HepG2 (cell line): ENCODE results near the gene XPR1. TPM values are rescaled to one million over a fixed set of nuclear protein-coding genes. Genes with fewer than 3 reads are reported as not detected.

Experiments
- ATAC-seq: fragments of 200-7000 bp; cut with Tn5 transposase; 3 replicates; pipeline ENCODE4 v1.9.1; 2020; ENCODE audit warnings: mild to moderate bottlenecking, moderate library complexity
- BruUV-seq: library from RNA; stranded (reverse); fragments of 400-500 nt; replicated peaks from 2 replicates; lab custom pipeline; 2021; lab: Mats Ljungman, UMichigan
- CTCF ChIA-PET: fragments of 300-600 bp; formaldehyde crosslinking; extraction: SDS; loops from one replicate; lab custom pipeline; 2021; ENCODE audit warnings: low total read pairs, inconsistent platforms, low intra/inter-chr PET ratio; lab: Yijun Ruan, JAX
- POLR2A ChIA-PET: fragments of 350-600 bp; sonication (Branson Sonifier 250); formaldehyde crosslinking; loops from one replicate; lab custom pipeline; 2020; ENCODE audit warnings: antibody characterized with exemption, inconsistent platforms; lab: Yijun Ruan, JAX
- DNase-seq: peaks from one replicate; pipeline ENCODE4 v3.0.0-alpha.2; 2015; ENCODE audit warnings: low spot score
- FAIRE-seq: peaks from 3 replicates; lab custom pipeline; 2011; peaks lifted over from hg19 to GRCh38; lab: Jason Lieb, UNC
- H2AFZ ChIP-seq: one replicate; pipeline ENCODE4 v1.6.1; 2011; ENCODE audit warnings: low read length, inconsistent platforms
- H3K27ac ChIP-seq: fragments of 300-600 bp; 3 replicates; pipeline ENCODE4 v1.8.0; 2011; ENCODE audit warnings: mixed run types, mild to moderate bottlenecking, mixed read lengths, low read length, inconsistent platforms; ENCODE audit not compliant: insufficient read depth; ENCODE audit errors: extremely low read length
- H3K27me3 ChIP-seq, 2 experiments: fragments of 200-600 bp in 1 of 2; 2 replicates in 1 of 2; 3 replicates in 1 of 2; pipeline versions ENCODE4 v1.6.0 to v1.8.0; 2011; ENCODE audit warnings: low read length in 2 of 2, mild to moderate bottlenecking in 2 of 2, moderate library complexity in 2 of 2, inconsistent platforms in 1 of 2; ENCODE audit not compliant: insufficient read depth in 2 of 2, control insufficient read depth in 1 of 2
- H3K36me3 ChIP-seq, 2 experiments: fragments of 200-600 bp in 1 of 2; replicated peaks in 1 of 2; 2 replicates in 1 of 2; 3 replicates in 1 of 2; pipeline versions ENCODE4 v1.5.1 to v1.8.0; 2011; ENCODE audit warnings: low read length in 2 of 2, inconsistent platforms in 1 of 2; ENCODE audit not compliant: insufficient read depth in 2 of 2, control insufficient read depth in 1 of 2
- H3K4me1 ChIP-seq: 2 replicates; pipeline ENCODE4 v1.5.1; 2012; ENCODE audit warnings: low read length, inconsistent platforms; ENCODE audit not compliant: insufficient read depth
- H3K4me2 ChIP-seq: 2 replicates; pipeline ENCODE4 v1.6.0; 2011; ENCODE audit warnings: low read depth, low read length, inconsistent platforms
- H3K4me3 ChIP-seq, 3 experiments: fragments of 200-600 bp in 1 of 3; sonication (generic), shearing (Covaris generic) in 1 of 3; replicated peaks in 1 of 3; 2 replicates each; pipeline ENCODE4 v1.5.1; 2011 to 2016; ENCODE audit warnings: low read length in 3 of 3, inconsistent platforms in 2 of 3, low read depth in 2 of 3, mild to moderate bottlenecking in 2 of 3, control low read depth in 1 of 3, mixed read lengths in 1 of 3; ENCODE audit not compliant: insufficient read depth in 1 of 3
- H3K79me2 ChIP-seq: one replicate; pipeline ENCODE4 v1.6.1; 2011; ENCODE audit warnings: low read length, inconsistent platforms; ENCODE audit not compliant: insufficient read depth
- H3K9ac ChIP-seq: 2 replicates; pipeline ENCODE4 v1.6.0; 2011; ENCODE audit warnings: mild to moderate bottlenecking, low read depth, low read length, inconsistent platforms; ENCODE audit not compliant: insufficient read depth
- H3K9me3 ChIP-seq: 2 replicates; pipeline ENCODE4 v1.5.1; 2012; ENCODE audit warnings: mild to moderate bottlenecking, low read length
- H4K20me1 ChIP-seq: 2 replicates; pipeline ENCODE4 v1.6.0; 2011; ENCODE audit warnings: inconsistent platforms, mild to moderate bottlenecking, low read length, moderate library complexity; ENCODE audit not compliant: insufficient read depth
- BCL6 ChIP-seq: IDR thresholded peaks from 2 replicates; pipeline ENCODE4 v1.6.1; 2016; ENCODE audit warnings: missing genetic modification reagents, missing compliant biosample characterization
- CC2D1A ChIP-seq: sonication (generic); formaldehyde crosslinking; IDR thresholded peaks from 2 replicates; pipeline ENCODE4 v1.8.1; 2023; ENCODE audit warnings: mild to moderate bottlenecking, missing genetic modification reagents
- DDIT3 ChIP-seq: sonication (generic); formaldehyde crosslinking; IDR thresholded peaks from 2 replicates; pipeline ENCODE4 v1.4.0; 2020; ENCODE audit warnings: mild to moderate bottlenecking, missing genetic modification reagents
- HHEX ChIP-seq: IDR thresholded peaks from 2 replicates; pipeline ENCODE4 v1.6.1; 2016; ENCODE audit warnings: control low read depth
- HNF1B ChIP-seq: sonication (generic); formaldehyde crosslinking; IDR thresholded peaks from 2 replicates; pipeline ENCODE4 v1.5.1; 2020; ENCODE audit warnings: mild to moderate bottlenecking, moderate library complexity, missing genetic modification reagents
- MYPOP ChIP-seq: sonication (generic); formaldehyde crosslinking; IDR thresholded peaks from 2 replicates; pipeline ENCODE4 v1.8.1; 2023; ENCODE audit warnings: mild to moderate bottlenecking, moderate library complexity, missing genetic modification reagents
- NFIB ChIP-seq: sonication (generic); formaldehyde crosslinking; IDR thresholded peaks from 2 replicates; pipeline ENCODE4 v1.9.0; 2021; ENCODE audit warnings: missing genetic modification reagents, mild to moderate bottlenecking, borderline replicate concordance
- POLR2AphosphoS5 ChIP-seq: IDR thresholded peaks from 2 replicates; pipeline ENCODE4 v1.6.1; 2012; ENCODE audit warnings: low read depth, low read length
- PRDM4 ChIP-seq: sonication (generic); formaldehyde crosslinking; IDR thresholded peaks from 2 replicates; pipeline ENCODE4 v1.9.0; 2021; ENCODE audit warnings: missing genetic modification reagents, borderline replicate concordance
- REPIN1 ChIP-seq: sonication (generic); formaldehyde crosslinking; IDR thresholded peaks from 2 replicates; pipeline ENCODE4 v1.8.0; 2022; ENCODE audit warnings: missing genetic modification reagents, low read depth, mild to moderate bottlenecking, borderline replicate concordance
- RNF2 ChIP-seq: fragments of 450-650 bp; conservative IDR thresholded peaks from 2 replicates; pipeline ENCODE4 v1.6.1; 2016; ENCODE audit warnings: low read depth
- SKI ChIP-seq: fragments of 450-650 bp; IDR thresholded peaks from one replicate; pipeline ENCODE4 v1.6.1; 2018; ENCODE audit warnings: mild to moderate bottlenecking; ENCODE audit not compliant: partially characterized antibody
- SRSF4 ChIP-seq: fragments of 200-400 bp; formaldehyde crosslinking; IDR thresholded peaks from one replicate; pipeline ENCODE4 v1.6.1; 2018; ENCODE audit warnings: mild to moderate bottlenecking, low read depth, low read length, moderate library complexity; ENCODE audit not compliant: poor library complexity, severe bottlenecking
- SRY ChIP-seq: sonication (generic); formaldehyde crosslinking; IDR thresholded peaks from 2 replicates; pipeline ENCODE4 v1.8.0; 2022; ENCODE audit warnings: mild to moderate bottlenecking, missing genetic modification reagents
- ZFY ChIP-seq: sonication (generic); formaldehyde crosslinking; IDR thresholded peaks from 2 replicates; pipeline ENCODE4 v1.4.0; 2020; ENCODE audit warnings: missing genetic modification reagents
- ZIK1 ChIP-seq: sonication (generic); formaldehyde crosslinking; IDR thresholded peaks from 2 replicates; pipeline ENCODE4 v1.5.0; 2020; ENCODE audit warnings: mild to moderate bottlenecking, low read depth, missing genetic modification reagents, borderline replicate concordance
- ZNF160 ChIP-seq: sonication (generic); formaldehyde crosslinking; IDR thresholded peaks from 2 replicates; pipeline ENCODE4 v1.8.0; 2022; ENCODE audit warnings: mild to moderate bottlenecking, inconsistent platforms, missing genetic modification reagents
- ZNF234 ChIP-seq: sonication (generic); formaldehyde crosslinking; conservative IDR thresholded peaks from 2 replicates; pipeline ENCODE4 v1.5.1; 2020; ENCODE audit warnings: mild to moderate bottlenecking, missing genetic modification reagents
- ZNF24 ChIP-seq: fragments of 450-650 bp; IDR thresholded peaks from 2 replicates; pipeline ENCODE4 v1.6.1; 2017; ENCODE audit warnings: antibody characterized with exemption, mild to moderate bottlenecking
- ZSCAN12 ChIP-seq: sonication (generic); formaldehyde crosslinking; IDR thresholded peaks from 2 replicates; pipeline ENCODE4 v1.9.0; 2021; ENCODE audit warnings: mild to moderate bottlenecking, missing genetic modification reagents
- WGBS: methylation state at CpG from one replicate; pipeline ENCODE4 v1.1.6; 2017; ENCODE audit warnings: low lambda C conversion rate; 5-methylcytosine and 5-hydroxymethylcytosine counted together
- in situ Hi-C: cut with HindIII; loops from 2 replicates; pipeline ENCODE4 v1.10.0; 2017; ENCODE audit warnings: low pct_unique_long_range_greater_than_20kb; ENCODE audit not compliant: extremely low pct_ligation_motif_present
- intact Hi-C: fragments of 100-400 bp; cut with micrococcal nuclease; formaldehyde crosslinking; loops from one replicate; pipeline ENCODE4 v1.10.0; 2022; ENCODE audit not compliant: unreplicated experiment
- polyA plus RNA-seq, 8 experiments: library from polyadenylated mRNA; depleted of rRNA in 3 of 8; stranded (reverse) in 7 of 8; unstranded in 1 of 8; fragments of >200 nt; fragmentation: Illumina TruSeq in 4 of 8; extraction: Trizol in 4 of 8; gene quantifications; 2 replicates each; pipeline versions ENCODE4 v1.2.1 to v1.2.3, GENCODE V29; 2011 to 2016; ENCODE audit warnings: low read depth in 4 of 8, missing spikeins in 1 of 8, mixed read lengths in 1 of 8; ENCODE audit not compliant: insufficient read depth in 1 of 8
- total RNA-seq, 5 experiments: library from RNA; depleted of rRNA; stranded (reverse); fragments of >200 nt; fragmentation: Illumina TruSeq; extraction: Trizol; gene quantifications; 2 replicates each; pipeline ENCODE4 v1.2.3, GENCODE V29; 2016; ENCODE audit warnings: low read depth in 1 of 5

Gene XPR1
- total and polyA plus RNA-seq, 2 of the 13 experiments (the other 11 are each of a cell fraction or from before 2014, with no cell fraction given), result 22.3 to 23.6 TPM

- TF ChIP-seq PRDM4 (CRISPR knock-in tag) (no peak), CC2D1A (CRISPR knock-in tag) (no peak), ZNF234 (CRISPR knock-in tag) (no peak), HHEX (no peak), HNF1B (CRISPR knock-in tag) (no peak)
Measured at GRCh38 chr1:180612632-180613031, 19.2 kb upstream of the XPR1 start (continued).

GRCh38 chr1:180614730-180615129 is 17.1 kb upstream of the XPR1 start:
- WGBS, result 28% methylated on average over 4 of the region's 5 CpGs
- no peak overlapping the region for H3K27ac ChIP-seq
- peaks cover 7% of the 10 kb centered on the region for H3K4me1 ChIP-seq
- no peak for FAIRE-seq
- H3K79me2 ChIP-seq, result no peaks in the 10 kb centered on the region
- POLR2A ChIA-PET, result no interaction called here
- H3K4me3 ChIP-seq, result no peak overlapping the region
- no peak for DNase-seq
- intact Hi-C loops, result no loop called here
- in situ Hi-C loops, result no loop called here
- CTCF ChIA-PET, result no interaction called here
- no peak for ATAC-seq
- no peaks in the 10 kb centered on the region for H3K36me3 ChIP-seq
- peaks cover 0 to 4% of the 10 kb centered on the region in 2 experiments; a peak in 2 of 5 replicates for H3K27me3 ChIP-seq
- no peak overlapping the region for H2AFZ ChIP-seq
- no peak overlapping the region for H3K9ac ChIP-seq
- H4K20me1 ChIP-seq, result no peaks in the 10 kb centered on the region
- no peaks in the 10 kb centered on the region for H3K9me3 ChIP-seq
- no peak overlapping the region for H3K4me2 ChIP-seq
- TF ChIP-seq ZIK1 (CRISPR knock-in tag), result no peak
- no peak for TF ChIP-seq ZNF160
- TF ChIP-seq DDIT3 (CRISPR knock-in tag), result no peak
- no peak for TF ChIP-seq SRSF4
- no peak for TF ChIP-seq ZFY (CRISPR knock-in tag)
- TF ChIP-seq NFIB, result no peak
- no peak for TF ChIP-seq ZSCAN12 (CRISPR knock-in tag)
- no peak for TF ChIP-seq SKI
- TF ChIP-seq MYPOP, result no peak
- TF ChIP-seq ZNF24, result no peak
- no peak for TF ChIP-seq POLR2AphosphoS5
- no peak for TF ChIP-seq RNF2
- no peak for TF ChIP-seq REPIN1 (CRISPR knock-in tag)
- TF ChIP-seq SRY (CRISPR knock-in tag), result no peak
- TF ChIP-seq BCL6 (CRISPR knock-in tag), result no peak
- TF ChIP-seq, all 625 proteins: peak for 0
- no TSS peak for BruUV-seq
